ENCODE data around the gene GPI.
A peak's percentile ranks its signal among the peaks of the same experiment; 100 is the strongest.

The GPI gene

DNA sequence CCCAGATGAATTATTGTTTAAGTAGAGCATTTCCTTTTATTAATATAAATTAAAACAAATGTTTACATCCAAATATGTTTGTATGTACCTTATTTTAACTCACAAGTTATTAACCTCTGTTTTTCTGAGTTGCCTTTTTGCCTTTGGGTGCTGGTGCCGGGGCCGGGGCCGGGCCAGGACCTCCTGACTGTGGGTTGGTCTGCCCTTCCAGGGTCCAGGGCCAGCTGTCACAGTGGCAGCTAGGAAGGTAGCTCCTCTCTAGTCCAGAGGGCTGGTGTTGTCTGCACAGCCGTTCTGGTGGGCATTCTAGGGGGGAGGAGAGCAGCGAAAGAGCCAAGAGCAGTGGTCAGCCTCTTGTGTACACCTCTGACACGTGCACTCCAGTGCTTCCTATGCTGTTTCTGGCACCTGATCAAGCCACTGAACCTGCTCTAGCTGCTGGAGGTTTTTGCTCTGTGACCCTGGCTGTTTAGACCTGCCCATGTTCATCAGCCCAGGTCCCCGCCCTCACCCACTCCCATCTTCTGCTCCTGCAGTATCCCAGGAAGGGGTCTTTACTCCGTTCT, 61.2 kb downstream of the GPI start:
- no peak for DNase-seq (ENCODE audit: low read depth)
- in situ Hi-C loops (cut with HindIII; ENCODE audit: low sequenced_read_pairs): no loop called here
- H3K4me3 ChIP-seq (ENCODE audit: low read depth, low read length): no peak overlapping the region
- TF ChIP-seq CTCF (IDR thresholded peaks at IDR 0.05; ENCODE audit: low read depth, low read length, missing control alignments): no peak

GRCh38 chr19:34428549-34429285, 63.7 kb downstream of the GPI start:
- no peak for DNase-seq (ENCODE audit: low read depth)
- peak overlapping the region; percentile 73 for H3K4me3 ChIP-seq (ENCODE audit: low read depth, low read length)
- no peak for TF ChIP-seq CTCF (IDR thresholded peaks at IDR 0.05; ENCODE audit: low read depth, low read length, missing control alignments)
- in situ Hi-C loops (cut with HindIII; ENCODE audit: low sequenced_read_pairs): no loop called here

DNA sequence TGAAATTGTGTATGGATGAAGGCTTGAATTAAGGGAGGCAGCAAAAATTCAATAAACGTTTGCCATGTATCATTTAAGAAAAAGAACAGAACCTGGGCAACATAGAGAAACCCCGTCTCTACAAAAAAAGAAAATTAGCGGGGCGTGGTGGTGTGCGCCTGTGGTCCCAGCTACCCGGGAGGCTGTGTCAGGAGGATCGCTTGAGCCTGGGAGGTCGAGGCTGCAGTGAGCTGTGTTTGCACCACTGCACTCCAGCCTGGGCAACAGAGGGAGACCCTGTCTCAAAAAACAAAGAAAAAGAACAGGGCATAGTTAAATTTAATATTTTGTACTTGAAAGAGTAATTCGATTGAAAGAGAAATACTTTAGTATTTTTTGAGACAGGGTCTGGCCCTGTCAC, 64.6 kb downstream of the GPI start:
- in situ Hi-C loops (cut with HindIII; ENCODE audit: low sequenced_read_pairs): no loop called here
- peak overlapping the region; percentile 73 for H3K4me3 ChIP-seq (ENCODE audit: low read depth, low read length)
- no peak for DNase-seq (ENCODE audit: low read depth)
- no peak for TF ChIP-seq CTCF (IDR thresholded peaks at IDR 0.05; ENCODE audit: low read depth, low read length, missing control alignments)

- DNase-seq (ENCODE audit: low read depth): peak; percentile 20
- peak; percentile 89 for TF ChIP-seq CTCF (IDR thresholded peaks at IDR 0.05; ENCODE audit: low read depth, low read length, missing control alignments)
- H3K4me3 ChIP-seq (ENCODE audit: low read depth, low read length): no peak overlapping the region
- in situ Hi-C loops (cut with HindIII; ENCODE audit: low sequenced_read_pairs): no loop called here
These were observed 66.0 kb downstream of the GPI start for GRCh38 chr19:34430738-34431625.

- no peak overlapping the region for H3K4me3 ChIP-seq (ENCODE audit: low read depth, low read length)
- in situ Hi-C loops (cut with HindIII; ENCODE audit: low sequenced_read_pairs): no loop called here
- no peak for DNase-seq (ENCODE audit: low read depth)
- TF ChIP-seq CTCF (IDR thresholded peaks at IDR 0.05; ENCODE audit: low read depth, low read length, missing control alignments): no peak
These were observed 66.8 kb downstream of the GPI start for GRCh38 chr19:34431681-34432402.

GRCh38 chr19:34432797-34433196, 67.8 kb downstream of the GPI start:
- in situ Hi-C loops (cut with HindIII; ENCODE audit: low sequenced_read_pairs): no loop called here
- H3K4me3 ChIP-seq (ENCODE audit: low read depth, low read length): no peak overlapping the region
- TF ChIP-seq CTCF (IDR thresholded peaks at IDR 0.05; ENCODE audit: low read depth, low read length, missing control alignments): no peak
- DNase-seq (ENCODE audit: low read depth): no peak

Data from astrocyte of the cerebellum (primary cell).